Hepatocyte (in vitro differentiated cells): Measurements from ENCODE around the gene SLC22A23. TPM values are rescaled to one million over a fixed set of nuclear protein-coding genes. Genes with fewer than 3 reads are reported as not detected.

Experiments used
- DNase-seq: peaks from one replicate; pipeline ENCODE4 v3.0.0-alpha.2; 2016; ENCODE audit warnings: low spot score
- H2AFZ ChIP-seq: fragments of 200-600 bp; sonication (generic); 2 replicates; pipeline ENCODE4 v1.6.0; 2016; ENCODE audit warnings: antibody characterized with exemption, mild to moderate bottlenecking
- H3K27ac ChIP-seq: fragments of 200-600 bp; sonication (generic); 2 replicates; pipeline ENCODE4 v1.5.1; 2016; ENCODE audit warnings: mild to moderate bottlenecking
- H3K27me3 ChIP-seq: fragments of 200-600 bp; sonication (generic); 2 replicates; pipeline ENCODE4 v1.6.1; 2016
- H3K36me3 ChIP-seq: fragments of 200-600 bp; sonication (generic); replicated peaks from 2 replicates; pipeline ENCODE4 v1.5.1; 2016; ENCODE audit warnings: low read depth; ENCODE audit not compliant: insufficient read depth
- H3K4me1 ChIP-seq: fragments of 200-600 bp; sonication (generic); 2 replicates; pipeline ENCODE4 v1.5.1; 2016; ENCODE audit warnings: mild to moderate bottlenecking, moderate library complexity; ENCODE audit not compliant: insufficient read depth
- H3K4me2 ChIP-seq: fragments of 200-600 bp; sonication (generic); 2 replicates; pipeline ENCODE4 v1.6.0; 2016
- H3K4me3 ChIP-seq: fragments of 200-600 bp; sonication (generic); 2 replicates; pipeline ENCODE4 v1.5.1; 2016; ENCODE audit warnings: mild to moderate bottlenecking
- H3K79me2 ChIP-seq: fragments of 200-600 bp; sonication (generic); 2 replicates; pipeline ENCODE4 v1.6.0; 2017; ENCODE audit warnings: mild to moderate bottlenecking
- H3K9me2 ChIP-seq: fragments of 200-600 bp; sonication (generic); replicated peaks from 2 replicates; pipeline ENCODE4 v1.6.0; 2017; ENCODE audit warnings: mild to moderate bottlenecking; ENCODE audit not compliant: insufficient read depth
- H3K9me3 ChIP-seq: fragments of 200-600 bp; sonication (generic); 2 replicates; pipeline ENCODE4 v1.5.1; 2016; ENCODE audit warnings: low read depth, mild to moderate bottlenecking
- H4K20me1 ChIP-seq: fragments of 200-600 bp; sonication (generic); 2 replicates; pipeline ENCODE4 v1.6.0; 2016; ENCODE audit warnings: mild to moderate bottlenecking; ENCODE audit not compliant: insufficient read depth, poor library complexity, severe bottlenecking
- EZH2 ChIP-seq: fragments of 200-600 bp; sonication (generic); IDR thresholded peaks from 2 replicates; pipeline ENCODE4 v1.6.1; 2016; ENCODE audit warnings: antibody characterized with exemption, mild to moderate bottlenecking, borderline replicate concordance
- EZH2phosphoT487 ChIP-seq: fragments of 200-600 bp; sonication (generic); IDR thresholded peaks from one replicate; pipeline ENCODE4 v1.6.1; 2018; ENCODE audit warnings: antibody characterized with exemption, mild to moderate bottlenecking, low read depth, moderate library complexity; ENCODE audit not compliant: unreplicated experiment, severe bottlenecking
- WGBS: methylation state at CpG from one replicate; pipeline ENCODE4 v1.1.6; 2016; ENCODE audit warnings: low lambda C conversion rate; ENCODE audit errors: missing lambda C conversion rate; 5-methylcytosine and 5-hydroxymethylcytosine counted together
- polyA plus RNA-seq: library from polyadenylated mRNA; unstranded; fragments of >200 nt; fragmentation: Nextera tagmentation; extraction: Ambion mirVana; gene quantifications from 2 replicates; pipeline ENCODE4 v1.2.1, GENCODE V29; 2016
- total RNA-seq: library from RNA; depleted of rRNA; stranded (reverse); fragments of >200 nt; gene quantifications from 2 replicates; pipeline ENCODE4 v1.2.3, GENCODE V29; 2014
- TF ChIP-seq, protein P1 (sequence below): fragments of 200-600 bp; sonication (generic); IDR thresholded peaks from 2 replicates; pipeline ENCODE4 v1.5.1; 2016; ENCODE audit warnings: antibody characterized with exemption, mild to moderate bottlenecking; ENCODE audit not compliant: poor library complexity

Gene SLC22A23
- total and polyA plus RNA-seq, 2 experiments from 2014 or later = 14.3 to 14.8 TPM

DNA sequence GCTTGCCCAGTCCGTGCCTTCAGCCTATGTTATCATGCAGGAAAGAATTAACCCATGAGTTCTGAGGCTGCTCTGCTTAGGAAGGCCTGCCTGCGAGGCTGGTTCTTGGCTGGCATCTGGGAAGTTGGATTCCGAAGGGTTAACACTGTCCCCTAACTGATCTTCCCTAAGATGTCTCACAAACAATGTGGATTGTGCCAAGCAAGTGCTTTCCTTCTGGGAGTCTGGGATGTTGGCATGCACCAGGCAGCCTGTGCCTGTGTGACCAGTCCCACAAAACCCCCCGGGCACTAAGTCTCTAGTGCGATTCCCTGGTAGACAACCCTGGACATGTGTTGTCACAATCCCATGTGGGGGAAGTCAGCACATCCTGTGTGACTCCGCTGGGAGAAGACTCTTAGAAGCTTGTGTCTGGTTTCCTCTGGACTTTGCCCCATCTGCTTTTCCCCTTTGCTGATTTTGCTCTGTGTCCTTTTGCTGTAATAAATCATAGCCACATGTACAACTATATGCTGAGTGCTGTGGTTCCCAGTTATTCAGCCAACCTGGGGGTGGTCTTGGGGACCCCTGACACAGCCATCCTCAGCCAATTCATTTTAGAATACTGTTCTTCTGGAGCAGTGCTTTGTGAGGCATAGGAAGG lies 83.8 kb downstream of the SLC22A23 start:
- H3K79me2 ChIP-seq = peaks cover 20% of the 10 kb centered on the region
- no peaks in the 10 kb centered on the region for H3K27me3 ChIP-seq
- 72% methylated on average over 6 of the region's 6 CpGs for WGBS
- H3K36me3 ChIP-seq = no peaks in the 10 kb centered on the region
- H3K4me1 ChIP-seq = peaks cover 19% of the 10 kb centered on the region
- no peaks in the 10 kb centered on the region for H3K9me3 ChIP-seq
- peak overlapping the region; percentile 37 for H3K4me2 ChIP-seq
- TF ChIP-seq EZH2 (no peak), EZH2phosphoT487 (no peak)
- TF ChIP-seq, protein P1, sequence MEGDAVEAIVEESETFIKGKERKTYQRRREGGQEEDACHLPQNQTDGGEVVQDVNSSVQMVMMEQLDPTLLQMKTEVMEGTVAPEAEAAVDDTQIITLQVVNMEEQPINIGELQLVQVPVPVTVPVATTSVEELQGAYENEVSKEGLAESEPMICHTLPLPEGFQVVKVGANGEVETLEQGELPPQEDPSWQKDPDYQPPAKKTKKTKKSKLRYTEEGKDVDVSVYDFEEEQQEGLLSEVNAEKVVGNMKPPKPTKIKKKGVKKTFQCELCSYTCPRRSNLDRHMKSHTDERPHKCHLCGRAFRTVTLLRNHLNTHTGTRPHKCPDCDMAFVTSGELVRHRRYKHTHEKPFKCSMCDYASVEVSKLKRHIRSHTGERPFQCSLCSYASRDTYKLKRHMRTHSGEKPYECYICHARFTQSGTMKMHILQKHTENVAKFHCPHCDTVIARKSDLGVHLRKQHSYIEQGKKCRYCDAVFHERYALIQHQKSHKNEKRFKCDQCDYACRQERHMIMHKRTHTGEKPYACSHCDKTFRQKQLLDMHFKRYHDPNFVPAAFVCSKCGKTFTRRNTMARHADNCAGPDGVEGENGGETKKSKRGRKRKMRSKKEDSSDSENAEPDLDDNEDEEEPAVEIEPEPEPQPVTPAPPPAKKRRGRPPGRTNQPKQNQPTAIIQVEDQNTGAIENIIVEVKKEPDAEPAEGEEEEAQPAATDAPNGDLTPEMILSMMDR = no peak
- peak overlapping the region; percentile 81 for H3K27ac ChIP-seq
- H4K20me1 ChIP-seq = no peaks in the 10 kb centered on the region
- H2AFZ ChIP-seq = no peak overlapping the region
- no peaks in the 10 kb centered on the region for H3K9me2 ChIP-seq
- no peak overlapping the region for H3K4me3 ChIP-seq
- DNase-seq = peak; percentile 48

DNA sequence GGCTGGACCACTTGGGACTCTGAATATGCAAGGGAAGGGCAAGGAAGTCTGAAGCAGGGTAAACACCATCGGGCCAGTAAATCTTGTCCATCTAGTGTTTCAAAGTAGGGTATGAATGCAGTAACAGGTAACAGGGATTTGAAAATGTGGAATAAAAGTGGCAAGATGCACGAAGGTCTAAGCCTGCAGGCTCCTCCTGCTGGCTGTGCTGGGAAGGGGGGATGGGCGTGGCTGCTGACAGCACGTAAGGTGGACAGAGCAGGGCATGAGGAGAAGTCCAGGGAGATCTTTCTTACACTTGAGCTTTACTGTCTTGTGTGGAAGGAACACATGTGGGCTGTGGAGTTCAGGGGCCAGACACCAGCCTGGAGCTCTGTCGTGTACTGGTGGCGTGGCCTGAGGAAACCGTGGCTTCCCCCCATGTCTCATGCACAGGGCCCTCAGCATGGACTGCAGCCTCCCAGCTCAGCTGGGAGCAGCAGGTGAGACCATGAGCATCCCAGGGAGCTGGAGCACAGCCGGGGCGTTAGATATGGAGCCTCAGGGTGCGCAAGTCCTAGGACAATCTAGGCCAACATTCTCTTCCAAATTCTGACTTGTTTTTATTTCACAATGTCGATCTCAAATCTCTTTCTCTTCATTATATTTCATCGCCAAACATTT lies 84.5 kb downstream of the SLC22A23 start:
- H3K9me3 ChIP-seq = no peaks in the 10 kb centered on the region
- H3K4me1 ChIP-seq = peaks cover 19% of the 10 kb centered on the region
- no peaks in the 10 kb centered on the region for H3K36me3 ChIP-seq
- no peaks in the 10 kb centered on the region for H4K20me1 ChIP-seq
- no peak for DNase-seq
- H3K79me2 ChIP-seq = peaks cover 20% of the 10 kb centered on the region
- H3K9me2 ChIP-seq = no peaks in the 10 kb centered on the region
- WGBS = 84% methylated on average over 12 of the region's 12 CpGs
- H2AFZ ChIP-seq = no peak overlapping the region
- H3K4me3 ChIP-seq = no peak overlapping the region
- TF ChIP-seq EZH2phosphoT487 (no peak), EZH2 (no peak)
- TF ChIP-seq, protein P1 = no peak
- no peaks in the 10 kb centered on the region for H3K27me3 ChIP-seq
- no peak overlapping the region for H3K4me2 ChIP-seq
- peak overlapping the region; percentile 68 for H3K27ac ChIP-seq

DNA sequence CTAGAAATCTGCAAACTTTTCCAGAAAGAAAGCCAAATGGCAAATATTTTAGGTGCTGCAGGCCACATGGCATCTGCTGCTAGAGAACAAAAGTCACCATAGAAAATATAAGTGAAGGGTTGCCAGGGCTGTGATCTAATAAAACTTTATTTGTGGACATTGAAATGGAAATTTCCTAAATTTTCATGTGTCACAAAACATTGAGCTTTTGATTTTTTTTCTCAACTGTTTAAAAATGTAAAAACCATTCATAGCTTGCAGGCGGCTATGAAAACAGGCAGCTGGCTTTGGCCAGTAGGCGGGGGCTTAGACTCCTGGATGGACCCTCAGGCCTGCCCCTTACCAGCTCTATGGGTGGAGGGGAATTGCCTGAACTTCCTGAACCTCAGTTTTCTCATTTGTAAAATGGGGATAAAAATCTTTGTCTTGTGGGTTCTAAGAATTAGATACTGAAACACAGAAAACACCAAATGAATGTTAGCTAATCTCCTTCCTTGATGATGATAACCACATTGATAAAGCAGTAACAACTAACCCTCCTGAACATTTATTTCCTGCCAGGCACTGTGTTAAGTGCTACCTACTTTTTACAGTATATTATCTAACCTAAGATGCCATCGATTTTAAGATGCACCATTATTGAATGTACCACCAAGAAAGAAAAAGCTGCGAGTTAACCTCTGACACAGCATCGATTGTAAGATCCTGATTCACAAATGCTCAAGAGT lies 85.5 kb downstream of the SLC22A23 start:
- no peaks in the 10 kb centered on the region for H3K27me3 ChIP-seq
- no peak overlapping the region for H3K4me2 ChIP-seq
- H3K4me3 ChIP-seq = no peak overlapping the region
- peaks cover 16% of the 10 kb centered on the region for H3K79me2 ChIP-seq
- no peaks in the 10 kb centered on the region for H3K9me3 ChIP-seq
- no peak for DNase-seq
- no peak for TF ChIP-seq EZH2phosphoT487
- H4K20me1 ChIP-seq = no peaks in the 10 kb centered on the region
- peaks cover 19% of the 10 kb centered on the region for H3K4me1 ChIP-seq
- no peaks in the 10 kb centered on the region for H3K9me2 ChIP-seq
- H3K36me3 ChIP-seq = no peaks in the 10 kb centered on the region
- H2AFZ ChIP-seq = no peak overlapping the region
- peak overlapping the region; percentile 2 for H3K27ac ChIP-seq
- 94% methylated on average over 5 of the region's 5 CpGs for WGBS
